Limb (tissue), 2 donors: ENCODE results near the gene GJB1.
A peak's percentile ranks its signal among the peaks of the same experiment; 100 is the strongest.
"Not testable (repeated sequence)": the region's sequence is repeated elsewhere in the genome, so short reads cannot be mapped to it uniquely, and the experiment has no call there.

Experiments
- DNase-seq, 2 donors: peaks; one replicate each; pipeline ENCODE4 v3.0.0-alpha.2; 2016; ENCODE audit errors: extremely low spot score in 2 of 2

Gene GJB1

DNA sequence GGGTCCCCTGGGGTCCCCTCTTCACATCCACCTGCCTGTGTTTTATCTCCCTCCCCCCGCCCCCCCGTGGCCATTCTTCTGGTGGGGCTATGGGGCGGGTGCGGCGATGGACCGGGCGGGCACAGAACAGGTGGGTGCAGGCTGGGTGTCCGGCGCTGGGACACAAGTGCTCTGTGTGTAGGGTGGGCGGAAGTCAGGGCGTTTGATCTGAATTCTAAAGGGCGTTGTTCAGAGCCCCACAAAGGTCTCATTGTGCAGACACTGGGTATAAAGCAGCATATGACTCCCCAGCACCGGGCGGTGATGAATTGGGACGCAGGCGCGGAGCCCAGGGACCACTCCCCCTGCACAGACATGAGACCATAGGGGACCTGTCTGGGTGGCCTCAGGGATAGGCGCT, at the start of gene GJB1:
Gene GJB1 (plus strand): TSS at position 296 of the 400 bp plus-strand sequence. CDS start 484 bp downstream, outside the sequence.
- no peak for DNase-seq

DNA sequence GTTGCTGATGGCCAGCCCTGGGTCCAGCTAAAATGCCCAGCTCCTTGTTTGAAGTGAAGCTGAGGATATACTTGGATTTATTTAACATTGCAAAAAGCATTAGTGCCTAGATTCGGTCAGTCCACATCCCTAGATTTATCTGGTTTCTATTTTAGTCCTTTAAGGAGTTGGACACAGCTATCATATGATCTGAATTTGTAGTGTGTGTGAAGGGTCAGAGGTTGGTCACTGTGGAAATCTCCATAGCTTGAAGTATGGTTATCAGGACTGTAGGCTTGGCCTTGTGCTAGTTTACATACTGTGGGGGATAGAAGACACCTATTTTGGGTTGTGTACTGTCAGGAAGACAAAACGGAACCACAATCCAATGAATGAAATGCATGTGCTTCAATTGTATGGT, 49.6 kb upstream of the GJB1 start:
- no peak for DNase-seq

DNA sequence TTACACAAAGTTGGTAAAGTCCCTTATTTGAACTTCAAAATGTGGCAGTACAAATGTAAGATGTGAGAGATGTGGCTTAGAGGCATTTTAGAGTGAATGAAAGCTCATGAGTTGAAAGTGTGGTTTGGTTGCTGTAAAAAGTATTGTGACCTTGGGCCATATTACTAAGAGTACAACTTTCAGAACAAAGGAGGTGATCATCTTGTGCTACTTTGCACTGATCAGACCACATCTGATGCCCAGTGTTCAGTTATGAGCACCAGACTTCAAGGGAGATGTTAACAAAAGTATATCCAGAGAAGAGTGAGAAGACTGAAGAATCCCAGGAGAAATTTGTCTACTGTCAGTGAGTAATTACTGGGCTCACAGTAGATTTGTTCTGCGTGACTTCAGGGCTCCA, 48.2 kb upstream of the GJB1 start:
- DNase-seq: no peak

DNA sequence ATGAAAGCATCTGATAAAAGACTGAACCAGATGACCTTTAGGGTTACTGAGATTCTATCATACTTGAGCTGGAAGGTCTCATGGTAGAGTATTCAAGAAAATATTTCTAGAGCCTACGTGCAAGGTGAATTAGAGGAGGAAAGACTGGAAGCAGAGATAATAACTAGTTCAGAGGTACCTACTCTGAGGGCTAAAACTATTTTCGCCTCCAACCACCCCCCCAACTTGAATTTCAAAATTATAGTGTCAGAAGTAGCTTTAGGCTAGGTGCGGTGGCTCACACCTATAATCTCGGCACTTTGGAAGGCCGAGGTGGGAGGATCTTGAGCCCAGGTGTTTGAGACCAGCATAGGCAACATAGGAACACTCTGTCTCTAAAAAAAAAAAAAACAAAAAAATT, 47.5 kb upstream of the GJB1 start:
- DNase-seq: no peak

DNA sequence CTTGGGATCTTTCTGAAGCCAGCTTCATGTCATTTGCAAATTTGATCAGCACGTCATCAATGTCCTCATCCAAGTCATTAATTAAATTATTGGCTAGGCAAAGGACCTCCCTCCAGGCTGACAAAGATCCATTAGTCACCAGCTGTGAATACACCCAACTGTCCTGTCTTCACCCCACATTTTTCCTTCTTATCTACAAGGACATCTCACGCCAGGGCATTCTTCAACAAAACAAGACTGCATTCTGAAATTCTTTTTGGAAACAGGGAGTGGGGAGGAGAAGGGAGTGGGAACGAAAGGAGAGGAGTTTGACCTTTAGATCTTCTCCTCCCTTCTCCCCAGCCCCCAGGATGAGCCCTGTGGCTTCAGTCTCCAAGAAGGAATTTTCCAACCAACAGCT, 45.7 kb upstream of the GJB1 start:
- no peak for DNase-seq

DNA sequence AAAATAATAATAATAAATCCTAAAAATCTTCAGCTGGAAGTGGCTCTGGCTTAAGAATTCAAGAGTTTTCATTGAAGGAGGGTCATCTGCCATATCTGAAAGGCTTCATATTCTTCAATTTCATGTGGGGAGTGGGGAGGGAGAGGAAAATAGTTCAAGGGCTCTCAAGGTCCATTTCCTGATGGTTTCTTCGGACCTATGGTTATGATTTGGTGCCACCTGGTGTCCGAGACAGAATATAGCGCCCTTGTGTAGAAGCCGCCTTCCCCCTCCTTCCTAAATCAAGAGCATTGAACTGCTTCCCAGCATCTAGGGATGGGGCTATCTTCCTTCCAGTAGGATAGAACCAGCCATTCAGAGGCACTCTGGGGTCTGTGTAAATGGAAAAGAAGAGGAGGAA, 44.1 kb upstream of the GJB1 start:
- peak; percentile 45 to 50 for DNase-seq

DNA sequence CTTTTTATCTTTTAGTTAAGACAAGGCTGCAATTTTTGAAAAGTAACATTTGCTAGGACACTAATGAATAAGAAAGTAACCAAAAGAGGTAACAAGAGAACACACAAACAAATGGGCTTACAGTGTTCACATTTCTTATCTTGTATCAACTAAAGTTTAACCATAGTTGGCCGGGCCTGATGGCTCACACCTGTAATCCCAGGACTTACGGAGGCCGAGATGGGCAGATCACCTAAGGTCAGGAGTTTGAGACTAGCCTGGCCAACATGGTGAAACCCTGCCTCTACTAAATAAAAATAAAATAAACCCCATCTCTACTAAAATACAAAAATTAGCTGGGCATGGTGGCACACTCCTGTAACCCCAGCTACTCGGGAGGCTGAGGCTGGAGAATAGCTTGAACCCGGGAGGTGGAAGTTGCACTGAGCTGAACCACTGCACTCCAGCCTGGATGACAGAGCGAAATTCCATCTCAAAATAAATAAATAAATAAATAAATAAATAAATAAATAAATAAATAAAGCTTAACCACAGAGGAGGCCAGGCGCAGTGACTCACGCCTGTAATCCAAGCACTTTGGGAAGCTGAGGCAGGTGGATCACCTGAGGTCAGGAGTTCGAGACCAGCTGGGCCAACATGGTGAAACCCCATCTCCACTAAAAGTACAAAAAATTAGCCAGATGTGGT, 42.3 kb upstream of the GJB1 start:
- DNase-seq: not testable (repeated sequence)

DNA sequence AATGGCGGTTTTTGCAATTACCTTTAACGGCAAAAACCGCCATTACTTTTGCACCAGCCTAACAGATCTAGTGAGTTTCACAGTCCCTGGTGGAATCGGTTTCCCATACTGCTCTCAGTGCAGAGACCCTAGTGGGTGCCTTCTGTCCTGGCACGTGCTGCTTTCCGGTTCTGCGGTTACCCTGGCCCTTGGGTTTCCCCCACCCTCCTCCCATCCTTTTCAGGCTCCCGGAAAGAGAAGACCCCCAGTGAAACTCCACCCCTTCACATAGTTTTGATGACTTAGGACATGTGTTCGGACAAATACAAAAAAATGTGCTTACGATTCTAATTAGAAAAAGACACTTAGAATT, 41.5 kb upstream of the GJB1 start:
- DNase-seq: peak in 1 of 2 donors; percentile 50

DNA sequence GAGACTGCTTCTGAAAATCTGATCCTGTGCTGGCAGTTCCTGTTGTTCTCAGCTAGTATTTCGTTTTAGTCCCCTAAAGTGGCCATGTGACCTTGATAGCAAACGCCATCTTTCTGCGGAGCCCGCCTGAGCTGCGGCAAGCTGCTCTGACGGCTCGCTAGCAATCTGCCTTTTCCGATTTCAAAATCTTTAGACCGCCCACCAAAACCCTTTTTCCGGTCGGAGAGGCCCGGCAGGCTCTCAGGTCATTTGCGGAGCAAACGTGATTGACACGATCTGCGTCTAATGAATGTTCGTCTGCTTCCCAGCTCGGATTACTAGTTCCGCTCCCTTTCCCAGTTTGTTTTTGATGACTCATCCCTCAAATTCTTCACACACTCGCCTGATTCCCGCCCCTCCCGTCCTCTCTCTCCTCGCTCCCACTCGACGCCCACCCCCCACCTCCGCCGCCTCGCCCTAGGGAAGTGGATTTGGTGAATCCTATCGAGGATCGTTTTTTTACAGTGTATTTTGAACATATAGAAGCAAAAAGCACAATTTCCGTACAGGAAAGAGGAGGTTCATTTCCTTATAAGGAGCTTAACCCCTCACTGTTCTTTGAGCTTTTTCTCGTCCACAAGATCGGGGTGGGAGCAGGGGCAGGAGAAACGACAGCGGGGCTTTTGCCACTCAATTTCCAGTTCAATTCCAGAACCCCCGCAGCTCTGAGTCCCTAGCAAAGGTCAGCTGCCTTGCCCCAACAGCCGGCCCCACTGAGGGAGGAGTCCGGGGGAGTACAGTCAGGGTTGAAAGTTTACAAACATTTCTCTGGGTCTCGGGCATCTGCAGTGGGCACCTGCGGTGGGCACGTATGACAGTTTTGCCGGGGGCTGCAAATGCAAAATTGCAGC, 40.9 kb upstream of the GJB1 start:
- DNase-seq: peak; percentile 83 to 90

DNA sequence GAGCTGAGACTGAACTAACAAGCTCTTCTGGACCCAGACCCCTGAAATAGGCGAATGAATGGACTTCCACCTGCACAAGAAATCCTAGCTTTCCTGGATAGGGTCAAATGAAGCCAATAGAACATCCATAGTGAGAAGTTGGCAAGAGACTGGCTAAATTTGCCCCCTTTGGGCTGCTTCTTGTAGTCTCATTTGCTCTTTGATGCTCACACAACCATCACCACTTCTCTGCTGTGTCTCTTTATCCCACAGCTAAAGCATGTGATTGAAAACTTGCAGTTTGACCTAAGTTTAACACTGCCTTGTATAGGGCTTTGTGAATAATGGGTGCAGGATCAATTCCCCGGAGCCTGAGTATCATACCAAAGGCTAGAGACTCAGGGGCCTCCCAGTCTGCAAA, 40.2 kb upstream of the GJB1 start:
- DNase-seq: no peak

DNA sequence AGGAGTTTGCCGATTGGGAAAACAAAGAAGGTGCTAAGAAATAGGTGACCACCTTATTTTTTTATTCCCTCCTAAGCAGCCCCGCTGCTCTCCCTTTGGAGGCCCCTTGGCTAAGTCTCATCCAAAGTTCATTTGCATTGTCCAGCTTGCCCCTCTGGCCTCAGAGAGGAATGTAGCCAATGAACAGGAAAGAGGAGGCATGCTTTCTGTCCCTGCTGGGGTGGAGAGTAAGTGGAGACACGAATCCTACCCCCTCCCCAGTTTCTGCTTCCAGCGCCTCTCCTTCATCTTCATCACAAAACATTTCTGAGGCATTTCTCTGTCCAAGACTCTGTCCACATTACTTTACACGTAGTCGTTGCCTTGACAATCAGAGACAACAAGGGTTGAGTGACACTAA, 39.7 kb upstream of the GJB1 start:
- DNase-seq: no peak

DNA sequence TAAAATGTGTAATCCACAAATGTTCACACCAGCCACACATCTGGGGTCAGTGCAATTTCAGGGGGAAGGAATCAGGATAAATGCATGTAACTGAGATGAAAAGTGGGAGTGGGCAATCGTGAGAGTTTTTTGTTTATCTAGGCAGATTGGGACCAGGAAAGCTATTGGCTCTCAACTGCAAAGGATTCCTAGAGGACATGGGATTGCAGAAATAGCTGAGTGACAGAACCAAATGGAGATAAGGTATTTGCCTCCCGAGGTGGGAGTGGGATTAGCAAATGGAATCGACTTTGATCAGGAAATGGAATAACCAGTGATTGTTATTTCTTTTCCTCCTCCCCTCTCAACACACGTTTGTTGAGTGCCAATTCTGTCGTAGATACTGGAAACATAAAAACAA, 38.9 kb upstream of the GJB1 start:
- DNase-seq: no peak

DNA sequence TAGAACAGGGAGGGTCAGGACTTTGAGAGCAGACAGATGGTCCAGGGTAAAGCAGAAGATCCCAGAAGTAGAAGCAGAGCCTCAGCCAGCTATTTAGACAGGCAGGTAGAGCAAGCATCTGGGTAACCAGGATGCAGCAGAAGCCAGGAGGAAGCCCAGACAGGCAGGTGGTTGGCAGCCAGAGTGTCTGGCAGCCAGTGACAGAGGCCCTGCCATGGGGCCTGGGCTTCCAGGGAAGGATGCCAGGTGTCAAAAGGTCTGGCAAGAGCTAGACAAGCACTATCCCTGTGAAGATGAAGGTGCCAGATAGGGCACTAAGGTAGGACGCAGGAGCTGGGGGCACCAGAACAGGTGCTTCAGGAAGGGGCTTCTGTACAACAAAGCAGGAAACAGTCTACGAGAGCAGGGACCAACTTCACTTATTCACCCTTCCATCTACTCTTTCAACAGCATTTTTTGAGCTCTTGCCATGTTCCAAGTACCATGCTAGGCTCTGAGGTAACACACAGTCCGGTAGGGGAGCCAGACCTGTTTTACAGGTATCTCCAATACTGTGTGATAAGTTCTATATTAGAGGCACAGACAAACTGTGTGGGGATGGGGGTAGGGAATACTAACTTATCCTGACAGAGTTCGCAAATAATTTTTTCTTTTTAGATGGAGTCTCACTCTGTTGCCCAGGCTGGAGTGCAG, 38.1 kb upstream of the GJB1 start:
- no peak for DNase-seq

DNA sequence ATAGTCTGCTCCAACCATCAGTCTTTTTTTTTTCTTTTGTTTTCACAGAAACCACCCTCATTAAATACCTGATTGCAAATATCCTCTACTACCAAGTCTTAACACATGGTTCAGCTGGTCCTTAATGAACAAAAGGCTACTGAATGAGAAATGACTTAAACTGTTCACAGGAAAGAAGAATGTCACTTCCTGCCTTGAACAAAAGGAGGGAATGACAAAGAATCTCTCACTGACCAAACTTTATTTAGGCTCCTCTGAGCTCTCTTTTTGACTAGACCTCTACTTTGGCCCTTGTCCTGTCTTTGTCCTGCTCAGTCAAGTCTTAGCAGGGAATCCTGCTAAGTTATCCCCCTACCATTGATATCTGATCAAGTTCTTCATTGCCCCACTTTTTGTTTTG, 31.8 kb upstream of the GJB1 start:
- DNase-seq: no peak

DNA sequence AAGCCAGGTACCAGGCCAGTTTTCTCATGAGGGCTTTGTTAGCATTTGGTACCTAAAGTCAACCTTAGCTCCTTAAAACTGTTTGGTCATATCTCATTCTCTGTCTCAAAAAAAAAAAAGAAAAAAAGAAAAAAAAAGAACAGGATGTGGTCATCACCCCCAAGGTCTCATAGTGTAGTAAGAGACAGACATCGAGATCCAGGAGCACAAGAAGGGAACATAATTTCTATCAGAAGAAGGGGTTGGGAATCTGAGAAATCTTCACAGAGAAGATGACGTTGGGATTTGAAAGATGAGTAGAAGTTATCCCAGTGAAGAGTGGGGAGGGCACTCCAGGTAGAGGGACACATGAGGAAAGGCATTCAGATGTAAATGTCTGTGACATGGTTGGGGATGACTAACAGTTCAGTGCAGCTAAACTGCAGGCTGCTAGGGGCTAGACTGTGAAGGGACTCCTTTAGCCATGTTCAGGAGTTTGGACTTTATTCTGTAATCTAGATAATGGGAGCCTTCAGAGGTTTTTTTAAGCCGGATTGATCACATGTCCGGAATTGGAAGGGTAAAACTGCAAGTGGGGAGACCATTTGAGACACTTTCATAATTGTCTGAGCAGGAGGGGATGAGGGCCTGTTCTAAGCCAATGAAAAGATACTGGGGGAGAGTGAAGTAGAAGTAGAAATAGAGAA, 26.9 kb upstream of the GJB1 start:
- no peak for DNase-seq

DNA sequence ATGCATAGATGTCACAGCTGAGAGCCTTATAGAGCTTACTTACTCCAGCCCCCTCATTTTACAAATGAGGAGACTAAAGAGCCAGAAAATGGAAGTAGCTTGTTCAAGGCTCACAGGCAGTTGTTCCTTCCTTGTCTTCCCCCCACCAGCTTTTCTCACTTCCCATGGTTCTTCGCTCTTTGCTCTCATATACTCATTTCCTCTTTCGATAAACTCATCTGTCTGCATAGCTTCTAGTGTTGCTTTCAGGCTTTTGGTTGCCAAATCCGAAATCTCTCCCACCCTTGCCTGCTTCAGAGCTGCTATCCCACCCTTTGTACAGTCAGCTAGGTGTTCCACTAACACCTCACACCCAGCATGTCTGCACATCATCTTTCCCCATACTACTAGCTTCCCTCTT, 25.0 kb upstream of the GJB1 start:
- DNase-seq: no peak

DNA sequence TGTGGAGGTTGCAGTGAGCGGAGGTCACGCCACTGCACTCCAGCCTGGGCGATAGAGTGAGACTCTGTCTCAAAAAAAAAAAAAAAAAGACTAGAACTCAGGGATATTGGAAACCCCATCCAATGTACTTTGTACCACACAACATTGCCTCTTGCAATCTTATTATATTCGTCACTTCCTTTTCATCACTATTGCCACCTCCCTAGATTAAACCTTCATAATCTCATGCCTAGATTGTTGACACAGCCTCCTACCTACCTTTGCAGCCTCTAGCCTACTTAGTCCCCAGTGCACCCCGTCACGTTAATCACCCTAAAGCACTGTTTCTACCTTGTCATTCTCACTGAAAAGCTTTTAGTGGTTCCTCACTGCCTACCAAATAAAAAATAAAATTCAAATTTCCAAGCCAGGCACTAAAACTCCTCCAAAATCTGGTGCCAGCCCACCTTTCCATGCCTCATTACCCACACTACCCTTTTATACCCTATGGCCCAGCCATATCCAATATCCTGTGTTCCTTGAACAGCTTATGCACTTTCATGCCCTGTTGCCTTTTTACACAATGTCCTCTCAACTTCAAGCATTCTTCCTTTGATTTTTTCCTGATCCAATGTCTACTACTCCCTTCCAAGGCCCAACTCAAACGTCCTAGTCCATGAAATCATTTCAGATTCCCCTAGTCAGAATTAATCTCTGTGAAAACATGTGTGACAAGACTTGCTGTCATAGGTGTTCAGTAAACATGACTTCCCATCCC, 23.6 kb upstream of the GJB1 start:
- no peak for DNase-seq

DNA sequence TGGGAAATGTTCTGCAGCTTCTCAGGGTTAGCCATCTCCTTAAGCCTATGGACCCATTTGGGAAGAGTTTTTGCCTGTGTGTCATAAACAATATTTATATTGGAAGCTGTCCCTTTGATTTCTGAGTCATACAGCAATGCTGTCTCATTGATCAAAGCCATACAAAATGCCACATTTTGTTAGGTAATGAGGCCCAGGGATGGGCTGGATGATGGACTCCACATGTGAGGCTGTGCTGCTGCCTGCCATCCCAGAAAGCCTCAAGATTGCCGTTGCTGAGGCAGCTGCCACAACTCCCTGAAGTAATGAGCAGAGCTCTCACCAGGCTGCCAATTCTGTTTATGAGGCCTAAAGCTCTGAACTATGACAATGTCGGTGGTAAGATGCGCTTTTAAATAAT, 12.2 kb upstream of the GJB1 start:
- no peak for DNase-seq

DNA sequence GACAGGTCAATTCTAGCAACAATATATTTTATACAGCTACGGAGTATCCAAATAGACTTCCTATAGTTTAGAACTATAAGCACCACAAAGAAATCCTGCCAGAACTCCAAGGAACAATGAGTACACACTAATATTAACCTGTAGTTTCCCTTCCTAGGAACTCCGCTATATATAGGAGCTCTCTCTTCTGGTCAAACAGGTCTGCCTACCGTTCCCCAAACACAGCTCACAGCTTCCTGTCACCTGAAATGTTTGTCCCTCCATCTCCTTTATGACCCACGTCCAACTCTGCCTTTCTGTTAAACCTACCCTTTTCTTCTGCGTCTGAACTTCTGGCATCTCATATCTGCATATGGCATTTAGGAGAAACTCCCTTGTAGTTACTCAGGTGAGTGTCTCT, 10.5 kb upstream of the GJB1 start:
- DNase-seq: no peak

DNA sequence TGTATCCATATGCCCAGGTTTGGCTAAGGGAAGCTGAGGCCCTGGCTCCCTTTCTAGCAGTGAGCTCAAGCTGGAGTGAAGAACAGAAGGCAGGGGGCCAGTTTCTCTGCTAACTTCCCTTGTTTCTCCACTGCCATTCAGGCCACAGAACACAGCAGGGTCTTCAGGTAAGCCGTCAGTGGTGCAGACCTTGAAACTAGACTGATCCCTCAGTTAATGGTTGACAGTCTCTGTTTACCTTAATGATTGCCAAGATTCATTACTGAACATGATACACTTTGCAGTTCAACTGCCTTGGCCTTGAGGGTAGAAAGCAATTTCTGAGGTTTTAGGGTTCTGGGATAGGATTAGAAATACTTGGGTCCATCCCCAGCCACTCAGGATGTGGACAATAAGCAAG, 8.9 kb upstream of the GJB1 start:
- DNase-seq: no peak
